ENCODE measurements around the gene PCLO.
"Not testable (repeated sequence)": the region's sequence is repeated elsewhere in the genome, so short reads cannot be mapped to it uniquely, and the experiment has no call there.

The PCLO gene

GRCh38 chr7:82972135-82972534, 190.5 kb downstream of the PCLO start:
- H3K27me3 Mint-ChIP-seq = no peaks in the 10 kb centered on the region
- H3K9me3 Mint-ChIP-seq = no peaks in the 10 kb centered on the region
- no peak overlapping the region for H3K4me3 Mint-ChIP-seq
- no peaks in the 10 kb centered on the region for H3K4me1 Mint-ChIP-seq
- no peaks in the 10 kb centered on the region for H3K36me3 Mint-ChIP-seq
- no peak overlapping the region for H3K27ac Mint-ChIP-seq

- H3K27ac Mint-ChIP-seq = no peak overlapping the region
- peaks cover 10% of the 10 kb centered on the region for H3K9me3 Mint-ChIP-seq
- no peaks in the 10 kb centered on the region for H3K36me3 Mint-ChIP-seq
- H3K27me3 Mint-ChIP-seq = no peaks in the 10 kb centered on the region
- H3K4me1 Mint-ChIP-seq = no peaks in the 10 kb centered on the region
- no peak overlapping the region for H3K4me3 Mint-ChIP-seq
Observed at GRCh38 chr7:82965088-82966036, 197.3 kb downstream of the PCLO start.

- no peaks in the 10 kb centered on the region for H3K36me3 Mint-ChIP-seq
- peaks cover 10% of the 10 kb centered on the region for H3K9me3 Mint-ChIP-seq
- no peaks in the 10 kb centered on the region for H3K27me3 Mint-ChIP-seq
- H3K4me3 Mint-ChIP-seq = no peak overlapping the region
- H3K4me1 Mint-ChIP-seq = no peaks in the 10 kb centered on the region
- H3K27ac Mint-ChIP-seq = no peak overlapping the region
Observed at GRCh38 chr7:82964150-82964882, 198.4 kb downstream of the PCLO start.

GRCh38 chr7:82961240-82961639, 201.4 kb downstream of the PCLO start:
- Mint-ChIP-seq H3K27me3 (no peaks in the 10 kb centered on the region), H3K4me3 (no peak overlapping the region), H3K9me3 (peaks cover 8% of the 10 kb centered on the region), H3K4me1 (no peaks in the 10 kb centered on the region), H3K36me3 (no peaks in the 10 kb centered on the region), H3K27ac (no peak overlapping the region)

- H3K9me3 Mint-ChIP-seq = peaks cover 5% of the 10 kb centered on the region
- no peaks in the 10 kb centered on the region for H3K36me3 Mint-ChIP-seq
Observed at GRCh38 chr7:82959528-82959927, 203.2 kb downstream of the PCLO start.

GRCh38 chr7:82957521-82957920, 205.2 kb downstream of the PCLO start:
- no peak overlapping the region for H3K4me3 Mint-ChIP-seq
- H3K4me1 Mint-ChIP-seq = no peaks in the 10 kb centered on the region
- H3K27me3 Mint-ChIP-seq = no peaks in the 10 kb centered on the region
- no peaks in the 10 kb centered on the region for H3K36me3 Mint-ChIP-seq
- H3K27ac Mint-ChIP-seq = no peak overlapping the region
- H3K9me3 Mint-ChIP-seq = no peaks in the 10 kb centered on the region

More at GRCh38 chr7:82959528-82959927, 203.2 kb downstream of the PCLO start:
- no peaks in the 10 kb centered on the region for H3K4me1 Mint-ChIP-seq
- no peaks in the 10 kb centered on the region for H3K27me3 Mint-ChIP-seq
- H3K27ac Mint-ChIP-seq = no peak overlapping the region
- no peak overlapping the region for H3K4me3 Mint-ChIP-seq

GRCh38 chr7:82953324-82954027, 209.2 kb downstream of the PCLO start:
- peaks cover 4% of the 10 kb centered on the region for H3K9me3 Mint-ChIP-seq
- H3K4me3 Mint-ChIP-seq = no peak overlapping the region
- H3K4me1 Mint-ChIP-seq = no peaks in the 10 kb centered on the region
- no peaks in the 10 kb centered on the region for H3K27me3 Mint-ChIP-seq
- H3K27ac Mint-ChIP-seq = no peak overlapping the region
- no peaks in the 10 kb centered on the region for H3K36me3 Mint-ChIP-seq

- Mint-ChIP-seq H3K4me3 (no peak overlapping the region), H3K27me3 (no peaks in the 10 kb centered on the region), H3K9me3 (peaks cover 4% of the 10 kb centered on the region), H3K27ac (no peak overlapping the region), H3K4me1 (no peaks in the 10 kb centered on the region), H3K36me3 (no peaks in the 10 kb centered on the region)
Observed at GRCh38 chr7:82950436-82950835, 212.2 kb downstream of the PCLO start.

- Mint-ChIP-seq H3K27me3 (no peaks in the 10 kb centered on the region), H3K27ac (no peak overlapping the region), H3K4me3 (no peak overlapping the region), H3K36me3 (no peaks in the 10 kb centered on the region), H3K4me1 (no peaks in the 10 kb centered on the region), H3K9me3 (peaks cover 8% of the 10 kb centered on the region)
Observed at GRCh38 chr7:82945480-82945879, 217.2 kb downstream of the PCLO start.

- H3K27me3 Mint-ChIP-seq = no peaks in the 10 kb centered on the region
- H3K4me3 Mint-ChIP-seq = no peak overlapping the region
- H3K4me1 Mint-ChIP-seq = no peaks in the 10 kb centered on the region
- no peaks in the 10 kb centered on the region for H3K36me3 Mint-ChIP-seq
- H3K27ac Mint-ChIP-seq = no peak overlapping the region
- H3K9me3 Mint-ChIP-seq = peaks cover 8% of the 10 kb centered on the region
Observed at GRCh38 chr7:82945056-82945455, 217.6 kb downstream of the PCLO start.

- Mint-ChIP-seq H3K4me1 (no peaks in the 10 kb centered on the region), H3K9me3 (no peaks in the 10 kb centered on the region), H3K27ac (no peak overlapping the region), H3K27me3 (no peaks in the 10 kb centered on the region), H3K36me3 (no peaks in the 10 kb centered on the region), H3K4me3 (no peak overlapping the region)
Observed at GRCh38 chr7:82932516-82932915, 230.2 kb downstream of the PCLO start.

- Mint-ChIP-seq H3K9me3 (peaks cover 4% of the 10 kb centered on the region), H3K4me3 (no peak overlapping the region), H3K4me1 (no peaks in the 10 kb centered on the region), H3K27me3 (no peaks in the 10 kb centered on the region), H3K27ac (no peak overlapping the region), H3K36me3 (no peaks in the 10 kb centered on the region)
Observed at GRCh38 chr7:82926477-82926876, 236.2 kb downstream of the PCLO start.

GRCh38 chr7:82925331-82925730, 237.4 kb downstream of the PCLO start:
- Mint-ChIP-seq H3K27me3 (no peaks in the 10 kb centered on the region), H3K4me1 (no peaks in the 10 kb centered on the region), H3K4me3 (no peak overlapping the region), H3K36me3 (no peaks in the 10 kb centered on the region), H3K9me3 (peaks cover 4% of the 10 kb centered on the region), H3K27ac (no peak overlapping the region)

- Mint-ChIP-seq H3K27ac (no peak overlapping the region), H3K4me3 (no peak overlapping the region), H3K9me3 (peaks cover 6% of the 10 kb centered on the region), H3K36me3 (no peaks in the 10 kb centered on the region), H3K27me3 (no peaks in the 10 kb centered on the region), H3K4me1 (no peaks in the 10 kb centered on the region)
Observed at GRCh38 chr7:82906502-82906901, 256.2 kb downstream of the PCLO start.

- Mint-ChIP-seq H3K9me3 (no peaks in the 10 kb centered on the region), H3K27me3 (no peaks in the 10 kb centered on the region), H3K4me3 (no peak overlapping the region), H3K36me3 (no peaks in the 10 kb centered on the region), H3K4me1 (no peaks in the 10 kb centered on the region), H3K27ac (no peak overlapping the region)
Observed at GRCh38 chr7:82904871-82905270, 257.8 kb downstream of the PCLO start.

GRCh38 chr7:82901098-82901497, 261.6 kb downstream of the PCLO start:
- not testable (repeated sequence) for H3K36me3 Mint-ChIP-seq, H3K4me3 Mint-ChIP-seq, H3K4me1 Mint-ChIP-seq, H3K27ac Mint-ChIP-seq, H3K9me3 Mint-ChIP-seq, H3K27me3 Mint-ChIP-seq

Measured in activated naive CD4-positive, alpha-beta T cell treated with anti-CD3 and anti-CD28 coated beads, Interleukin-2, amount 50 U/mL, for 24 hours (primary cell).